ENCODE measurements around the gene C22orf39. TPM values are rescaled to one million over a fixed set of nuclear protein-coding genes. Genes with fewer than 3 reads are reported as not detected.

C22orf39 gene
- total RNA-seq, 4 donors from 2014 or later: 92.1 to 136 (median 111) TPM

GRCh38 chr22:19466848-19467752, 19.6 kb upstream of the C22orf39 start:
- WGBS: 96% methylated on average over 8 of the region's 9 CpGs
- H3K36me3 ChIP-seq: peaks cover 83 to 100% (median 96%) of the 10 kb centered on the region in 4 donors
- intact Hi-C loops (cut with DNase I): no loop called here

GRCh38 chr22:19466126-19466716, 18.7 kb upstream of the C22orf39 start:
- TF ChIP-seq POLR2AphosphoS5 (IDR thresholded peaks at IDR 0.05) (no peak), EP300 (IDR thresholded peaks at IDR 0.05) (no peak), POLR2A (IDR thresholded peaks at IDR 0.05; ENCODE audit: low read depth) (no peak)
- TF ChIP-seq, protein P1, sequence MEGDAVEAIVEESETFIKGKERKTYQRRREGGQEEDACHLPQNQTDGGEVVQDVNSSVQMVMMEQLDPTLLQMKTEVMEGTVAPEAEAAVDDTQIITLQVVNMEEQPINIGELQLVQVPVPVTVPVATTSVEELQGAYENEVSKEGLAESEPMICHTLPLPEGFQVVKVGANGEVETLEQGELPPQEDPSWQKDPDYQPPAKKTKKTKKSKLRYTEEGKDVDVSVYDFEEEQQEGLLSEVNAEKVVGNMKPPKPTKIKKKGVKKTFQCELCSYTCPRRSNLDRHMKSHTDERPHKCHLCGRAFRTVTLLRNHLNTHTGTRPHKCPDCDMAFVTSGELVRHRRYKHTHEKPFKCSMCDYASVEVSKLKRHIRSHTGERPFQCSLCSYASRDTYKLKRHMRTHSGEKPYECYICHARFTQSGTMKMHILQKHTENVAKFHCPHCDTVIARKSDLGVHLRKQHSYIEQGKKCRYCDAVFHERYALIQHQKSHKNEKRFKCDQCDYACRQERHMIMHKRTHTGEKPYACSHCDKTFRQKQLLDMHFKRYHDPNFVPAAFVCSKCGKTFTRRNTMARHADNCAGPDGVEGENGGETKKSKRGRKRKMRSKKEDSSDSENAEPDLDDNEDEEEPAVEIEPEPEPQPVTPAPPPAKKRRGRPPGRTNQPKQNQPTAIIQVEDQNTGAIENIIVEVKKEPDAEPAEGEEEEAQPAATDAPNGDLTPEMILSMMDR (IDR thresholded peaks at IDR 0.05): no peak
- Histone ChIP-seq H3K4me1 (no peaks in the 10 kb centered on the region), H3K36me3 (peaks cover 80 to 100% (median 96%) of the 10 kb centered on the region in 4 donors), H3K27ac (replicated peaks in 1 of 4) (no peak overlapping the region), H3K4me3 (no peak overlapping the region), H3K27me3 (no peaks in the 10 kb centered on the region), H3K9me3 (no peaks in the 10 kb centered on the region)
- DNase-seq (ENCODE audit: extremely low spot score): no peak
- 99% methylated on average over 11 of the region's 14 CpGs for WGBS
- intact Hi-C loops (cut with DNase I): no loop called here

More at GRCh38 chr22:19466848-19467752, 19.6 kb upstream of the C22orf39 start:
- Histone ChIP-seq H3K4me3 (no peak overlapping the region), H3K27ac (replicated peaks in 1 of 4) (no peak overlapping the region), H3K4me1 (no peaks in the 10 kb centered on the region), H3K27me3 (no peaks in the 10 kb centered on the region), H3K9me3 (no peaks in the 10 kb centered on the region)
- TF ChIP-seq EP300 (IDR thresholded peaks at IDR 0.05) (no peak), POLR2A (IDR thresholded peaks at IDR 0.05; ENCODE audit: low read depth) (no peak), POLR2AphosphoS5 (IDR thresholded peaks at IDR 0.05) (no peak)
- TF ChIP-seq, protein P1 (IDR thresholded peaks at IDR 0.05): no peak
- DNase-seq (ENCODE audit: extremely low spot score): no peak

DNA sequence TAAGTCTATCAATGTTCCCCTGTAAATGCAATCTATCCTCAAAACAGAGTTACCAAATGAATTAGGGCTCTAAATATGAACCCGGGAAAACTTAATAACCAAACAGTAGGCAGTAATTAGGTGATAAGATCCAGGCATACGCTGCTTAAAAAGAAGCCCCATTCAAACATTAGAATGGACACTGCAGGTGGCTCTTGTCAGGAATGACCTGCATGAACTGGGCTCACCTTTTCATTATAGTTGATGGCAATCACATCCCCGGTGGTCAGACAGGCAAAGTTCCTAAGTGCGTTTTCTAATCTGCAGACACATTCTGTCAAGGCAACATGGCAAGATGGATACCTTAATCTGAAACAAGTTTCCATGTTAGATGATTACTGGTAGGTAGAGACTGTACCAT, 17.5 kb upstream of the C22orf39 start:
- H3K27ac ChIP-seq (replicated peaks in 1 of 4): no peak overlapping the region
- intact Hi-C loops (cut with DNase I): no loop called here

DNA sequence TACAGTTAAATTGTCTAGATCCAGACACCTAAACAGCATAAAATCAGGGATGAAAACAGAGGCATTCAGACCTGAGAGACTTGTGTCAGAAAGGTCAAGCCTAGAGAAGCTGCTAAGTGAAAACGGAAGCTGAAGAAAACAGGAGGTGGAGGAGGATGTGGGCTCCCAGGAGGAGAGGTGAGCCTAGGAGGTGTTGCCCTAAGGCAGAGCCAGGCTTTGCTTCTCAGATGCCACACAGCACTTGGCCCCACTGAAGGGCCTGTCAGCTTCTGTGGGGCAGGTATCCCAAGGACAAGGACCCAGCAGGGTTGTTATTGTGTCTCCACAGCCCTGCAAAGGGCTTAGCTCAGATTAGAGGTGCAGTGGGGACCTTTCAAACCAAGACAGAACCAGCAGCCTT, 17.0 kb upstream of the C22orf39 start:
- TF ChIP-seq POLR2AphosphoS5 (IDR thresholded peaks at IDR 0.05): no peak
- TF ChIP-seq, protein P1 (IDR thresholded peaks at IDR 0.05): no peak
- no peak for TF ChIP-seq POLR2A (IDR thresholded peaks at IDR 0.05; ENCODE audit: low read depth)
- no peak for TF ChIP-seq EP300 (IDR thresholded peaks at IDR 0.05)
- WGBS: 63% methylated on average over 1 of the region's 1 CpG
- intact Hi-C loops (cut with DNase I): no loop called here

More for the DNA sequence above, 17.5 kb upstream of the C22orf39 start:
- Histone ChIP-seq H3K36me3 (peaks cover 80 to 100% (median 95%) of the 10 kb centered on the region in 4 donors), H3K9me3 (no peaks in the 10 kb centered on the region), H3K27me3 (no peaks in the 10 kb centered on the region), H3K4me1 (no peaks in the 10 kb centered on the region), H3K4me3 (no peak overlapping the region)
- TF ChIP-seq POLR2A (IDR thresholded peaks at IDR 0.05; ENCODE audit: low read depth): no peak
- TF ChIP-seq EP300 (IDR thresholded peaks at IDR 0.05): no peak
- TF ChIP-seq, protein P1 (IDR thresholded peaks at IDR 0.05): no peak
- TF ChIP-seq POLR2AphosphoS5 (IDR thresholded peaks at IDR 0.05): no peak
- 72% methylated on average over 4 of the region's 4 CpGs for WGBS
- no peak for DNase-seq (ENCODE audit: extremely low spot score)

More for the DNA sequence above, 17.0 kb upstream of the C22orf39 start:
- Histone ChIP-seq H3K36me3 (peaks cover 79 to 100% (median 92%) of the 10 kb centered on the region in 4 donors), H3K27ac (replicated peaks in 1 of 4) (no peak overlapping the region), H3K4me1 (no peaks in the 10 kb centered on the region), H3K4me3 (no peak overlapping the region), H3K9me3 (no peaks in the 10 kb centered on the region), H3K27me3 (no peaks in the 10 kb centered on the region)
- no peak for DNase-seq (ENCODE audit: extremely low spot score)
